Psoas muscle (tissue), 8 donors: ENCODE results near the gene CXCR4. TPM values are rescaled to one million over a fixed set of nuclear protein-coding genes. Genes with fewer than 3 reads are reported as not detected.

Experiments used
- ATAC-seq, 4 donors: fragments of 200-7000 bp; cut with Tn5 transposase; one replicate each; pipeline ENCODE4 v1.9.1; 2020; ENCODE audit warnings: moderate library complexity in 3 of 4, mild to moderate bottlenecking in 2 of 4
- DNase-seq, 2 donors: peaks; one replicate each; pipeline ENCODE4 v3.0.0-alpha.2; 2020
- H3K27ac ChIP-seq: fragments of 200-600 bp; one replicate; pipeline ENCODE4 v1.8.0; 2022
- H3K27me3 ChIP-seq, 3 donors: fragments of 200-600 bp in 1 of 3; one replicate each; pipeline versions ENCODE4 v1.6.1 to v1.8.0; 2013 to 2022; ENCODE audit warnings: low read length in 2 of 3, mild to moderate bottlenecking in 2 of 3, moderate library complexity in 1 of 3; ENCODE audit not compliant: insufficient read depth in 3 of 3
- H3K36me3 ChIP-seq, 2 donors: fragments of 200-600 bp in 1 of 2; one replicate each; pipeline versions ENCODE4 v1.6.1 to v1.8.0; 2013 to 2022; ENCODE audit warnings: low read depth in 1 of 2, mild to moderate bottlenecking in 1 of 2, moderate library complexity in 1 of 2; ENCODE audit not compliant: insufficient read depth in 1 of 2
- H3K4me1 ChIP-seq: fragments of 200-600 bp; one replicate; pipeline ENCODE4 v1.8.0; 2022
- H3K4me3 ChIP-seq: fragments of 200-600 bp; one replicate; pipeline ENCODE4 v1.8.0; 2022; ENCODE audit warnings: mild to moderate bottlenecking
- H3K9me3 ChIP-seq: fragments of 200-600 bp; one replicate; pipeline ENCODE4 v1.8.0; 2022
- WGBS, 3 donors: extraction: QIAGEN DNeasy Blood & Tissue Kit; methylation state at CpG; one replicate each; pipeline versions ENCODE4 v1.1.6 to v1.1.7; 2013; 5-methylcytosine and 5-hydroxymethylcytosine counted together
- intact Hi-C, 2 donors: fragments of 100-400 bp; cut with DNase I; formaldehyde crosslinking; loops; one replicate each; pipeline versions ENCODE4 v1.11.0 to v1.14.2; 2022
- polyA plus RNA-seq, 3 donors: library from polyadenylated mRNA; stranded (reverse); fragments of 200-250 nt; gene quantifications; one replicate each; pipeline ENCODE4 v1.2.3, GENCODE V29; 2013
- total RNA-seq, 4 donors: library from RNA; stranded (reverse); fragmentation: NEBNext Ultra II Directional in 2 of 4; extraction: Animal tissue kit (Norgen Biotek cat#: 25700) in 2 of 4; gene quantifications; one replicate each; pipeline versions ENCODE4 v1.2.1 to v1.2.4, GENCODE V29; 2021 to 2023
- TF ChIP-seq, protein P1 (sequence below): fragments of 200-600 bp; IDR thresholded peaks from one replicate; pipeline ENCODE4 v1.8.0; 2022; ENCODE audit warnings: antibody characterized with exemption
- donor health status: healthy with polysubstance abuse.
- donor health status: DM: no; HTN: no; CAD: no; lungs with moderate emphysema.
- donor health status: Bipolar disorder and iron deficiency.
- donor health status: healthy.
- donor health status: DM: yes; HTN: yes; CAD: no.
- donor health status: DM: no; HTN: no; CAD: no.
- donor health status: DM: no; HTN: no; CAD: no.
- donor health status: DM: yes; HTN: yes; CAD: no.

Gene CXCR4
- total and polyA plus RNA-seq, 7 donors: 1.8 to 9.1 (median 3.0) TPM

DNA sequence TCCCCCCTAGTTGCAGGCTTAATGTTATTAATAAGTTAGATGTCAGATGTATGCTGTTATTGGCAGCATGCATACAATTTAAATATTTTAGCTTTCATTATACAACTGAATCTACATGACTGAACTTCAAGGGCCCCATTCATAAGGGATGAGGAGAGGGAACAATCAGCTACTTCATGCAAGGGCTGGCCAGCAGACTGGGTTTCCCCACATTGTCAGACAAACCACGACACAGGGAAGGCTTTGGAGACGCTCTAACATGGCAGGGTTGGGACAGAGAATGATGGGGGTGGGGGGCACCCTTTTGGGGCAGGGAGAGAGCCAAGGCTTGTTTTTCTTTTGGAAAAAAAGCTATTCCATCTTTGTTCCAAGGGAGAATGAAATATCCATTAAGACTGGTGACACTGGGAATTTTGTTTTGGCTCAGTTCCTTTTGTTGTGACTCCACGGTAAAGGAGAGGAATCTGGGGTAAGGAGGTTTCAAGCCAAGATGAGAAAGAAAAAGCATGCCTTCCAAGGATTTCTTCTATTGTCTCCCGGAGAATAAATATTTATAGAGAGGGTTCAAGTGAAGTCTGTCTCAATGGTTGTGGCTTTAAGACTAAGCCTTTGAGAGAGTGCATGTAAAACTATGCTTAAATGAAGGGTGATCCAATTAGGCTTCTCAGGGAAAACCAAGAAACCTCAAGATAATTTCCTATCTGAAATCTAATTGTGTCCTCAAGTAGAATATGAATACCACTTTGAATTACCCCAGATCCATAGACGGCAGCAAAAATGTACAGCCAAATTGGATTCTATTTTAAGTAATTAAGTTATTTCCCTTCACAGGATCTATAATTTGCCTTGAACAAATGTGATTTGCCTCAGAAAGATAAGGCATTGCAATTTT, 5.4 kb downstream of the CXCR4 start:
- no peak for DNase-seq
- Histone ChIP-seq H3K9me3 (no peaks in the 10 kb centered on the region), H3K27ac (no peak overlapping the region)

DNA sequence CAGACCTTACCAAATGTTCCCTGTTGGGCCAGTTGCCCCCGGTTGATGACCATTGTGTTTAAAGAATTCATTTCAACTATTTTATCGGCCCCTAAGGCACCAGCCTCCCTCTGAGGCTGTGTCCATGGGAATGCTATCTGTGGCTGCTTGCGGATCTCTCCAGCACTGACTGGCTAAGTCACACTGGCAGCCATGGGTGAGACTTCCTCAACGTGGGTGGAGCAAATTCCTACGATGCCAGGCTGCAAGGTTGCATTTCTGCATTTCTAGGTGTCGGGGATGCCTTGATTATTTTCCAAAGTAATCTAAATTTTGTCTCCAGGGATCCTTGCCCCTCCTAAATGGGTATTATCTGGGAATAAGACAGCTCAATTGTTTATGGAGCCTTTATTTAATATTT, 6.2 kb downstream of the CXCR4 start:
- ATAC-seq: no peak
- Histone ChIP-seq H3K36me3 (no peaks in the 10 kb centered on the region), H3K9me3 (no peaks in the 10 kb centered on the region), H3K4me1 (peaks cover 3% of the 10 kb centered on the region), H3K27me3 (peaks cover 0 to 43% (median 8%) of the 10 kb centered on the region in 3 donors), H3K4me3 (no peak overlapping the region), H3K27ac (no peak overlapping the region)
- TF ChIP-seq, protein P1, sequence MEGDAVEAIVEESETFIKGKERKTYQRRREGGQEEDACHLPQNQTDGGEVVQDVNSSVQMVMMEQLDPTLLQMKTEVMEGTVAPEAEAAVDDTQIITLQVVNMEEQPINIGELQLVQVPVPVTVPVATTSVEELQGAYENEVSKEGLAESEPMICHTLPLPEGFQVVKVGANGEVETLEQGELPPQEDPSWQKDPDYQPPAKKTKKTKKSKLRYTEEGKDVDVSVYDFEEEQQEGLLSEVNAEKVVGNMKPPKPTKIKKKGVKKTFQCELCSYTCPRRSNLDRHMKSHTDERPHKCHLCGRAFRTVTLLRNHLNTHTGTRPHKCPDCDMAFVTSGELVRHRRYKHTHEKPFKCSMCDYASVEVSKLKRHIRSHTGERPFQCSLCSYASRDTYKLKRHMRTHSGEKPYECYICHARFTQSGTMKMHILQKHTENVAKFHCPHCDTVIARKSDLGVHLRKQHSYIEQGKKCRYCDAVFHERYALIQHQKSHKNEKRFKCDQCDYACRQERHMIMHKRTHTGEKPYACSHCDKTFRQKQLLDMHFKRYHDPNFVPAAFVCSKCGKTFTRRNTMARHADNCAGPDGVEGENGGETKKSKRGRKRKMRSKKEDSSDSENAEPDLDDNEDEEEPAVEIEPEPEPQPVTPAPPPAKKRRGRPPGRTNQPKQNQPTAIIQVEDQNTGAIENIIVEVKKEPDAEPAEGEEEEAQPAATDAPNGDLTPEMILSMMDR: no peak
- intact Hi-C loops: loop anchor here in 1 of 2 donors (10.0 kb wide), 1 partner anchor 97 kb away; no protein-coding TSS in a partner anchor
- 77 to 80% (median 78%) methylated on average over 6 of the region's 6 CpGs for WGBS, 3 donors
- no peak for DNase-seq

More for the DNA sequence above, 5.4 kb downstream of the CXCR4 start:
- TF ChIP-seq, protein P1: no peak
- ATAC-seq: no peak
- intact Hi-C loops: loop anchor here in 1 of 2 donors (10.0 kb wide), 1 partner anchor 98 kb away; no protein-coding TSS in a partner anchor
- Histone ChIP-seq H3K27me3 (peaks cover 0 to 47% (median 12%) of the 10 kb centered on the region in 3 donors), H3K4me3 (no peak overlapping the region), H3K4me1 (peaks cover 7% of the 10 kb centered on the region), H3K36me3 (no peaks in the 10 kb centered on the region)
- WGBS, 3 donors: 32 to 58% (median 37%) methylated on average over 5 of the region's 5 CpGs

DNA sequence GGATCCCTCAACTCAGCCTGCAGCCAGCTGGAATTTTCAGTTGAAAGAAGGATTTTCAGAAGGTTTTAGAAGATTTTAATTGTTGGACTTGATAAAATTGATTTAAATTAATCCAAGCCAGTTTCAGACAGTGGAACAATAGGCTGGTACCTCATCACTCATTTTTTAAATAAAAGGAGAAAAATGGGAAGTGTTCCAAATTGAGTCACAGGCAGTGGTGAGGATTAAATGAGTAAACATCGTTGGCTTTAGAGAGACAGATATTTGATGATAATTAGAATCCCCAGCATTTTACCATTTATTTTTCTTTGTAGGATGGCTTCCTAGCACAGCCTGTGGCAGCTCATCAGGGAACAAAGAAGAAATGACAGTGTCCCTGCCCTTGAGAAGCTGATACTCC, 7.4 kb downstream of the CXCR4 start:
- TF ChIP-seq, protein P1: no peak
- WGBS, 3 donors: 24 to 31% (median 27%) methylated on average over 1 of the region's 1 CpG

DNA sequence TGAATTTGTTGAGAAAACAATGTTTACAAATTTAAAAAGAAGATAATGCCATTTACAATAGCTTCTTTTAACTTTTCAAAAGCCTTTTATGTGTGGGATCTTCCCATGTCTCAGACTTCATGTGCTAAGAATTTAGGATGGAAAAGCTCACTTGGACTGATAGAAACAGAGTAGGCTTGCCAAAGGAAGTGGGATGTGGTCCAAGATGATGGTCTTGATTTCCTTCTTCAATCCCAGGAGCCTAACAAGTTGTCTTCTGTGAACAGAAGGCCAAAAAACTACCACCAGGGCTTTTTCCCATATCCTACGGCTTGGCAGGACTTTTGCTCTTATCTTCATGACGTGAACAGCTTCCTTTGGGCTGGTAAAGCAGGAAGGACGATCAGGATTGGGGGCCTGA, 9.5 kb downstream of the CXCR4 start:
- no peak overlapping the region for H3K27ac ChIP-seq
- no peaks in the 10 kb centered on the region for H3K36me3 ChIP-seq
- no peak overlapping the region for H3K4me3 ChIP-seq
- no peak for ATAC-seq
- TF ChIP-seq, protein P1: no peak
- H3K4me1 ChIP-seq: no peaks in the 10 kb centered on the region
- H3K27me3 ChIP-seq: peaks cover 0 to 10% (median 0%) of the 10 kb centered on the region in 3 donors
- intact Hi-C loops: no loop called here
- DNase-seq: no peak
- H3K9me3 ChIP-seq: no peaks in the 10 kb centered on the region
- WGBS, 3 donors: 63 to 74% (median 71%) methylated on average over 3 of the region's 3 CpGs

More for the DNA sequence above, 7.4 kb downstream of the CXCR4 start:
- ATAC-seq: no peak
- H3K4me3 ChIP-seq: no peak overlapping the region
- intact Hi-C loops: loop anchor here in 1 of 2 donors (10.0 kb wide), 1 partner anchor 96 kb away; no protein-coding TSS in a partner anchor
- no peaks in the 10 kb centered on the region for H3K9me3 ChIP-seq
- peaks cover 0 to 31% (median 4%) of the 10 kb centered on the region in 3 donors for H3K27me3 ChIP-seq
- H3K27ac ChIP-seq: no peak overlapping the region
- DNase-seq: no peak
- H3K4me1 ChIP-seq: no peaks in the 10 kb centered on the region
- no peaks in the 10 kb centered on the region for H3K36me3 ChIP-seq
